IPS DF 4.7 (cell line): Measurements from ENCODE around the gene SOAT2.
"Not testable (repeated sequence)": the region's sequence is repeated elsewhere in the genome, so short reads cannot be mapped to it uniquely, and the experiment has no call there.

Experiments
- DNase-seq: peaks from one replicate; pipeline ENCODE4 v3.0.0-alpha.2; 2013; ENCODE audit warnings: low spot score; ENCODE audit errors: extremely low read depth

SOAT2 gene

GRCh38 chr12:53079226-53080117 lies 23.8 kb upstream of the SOAT2 start, which contains the start of gene SPRYD3:
TSS of gene SPRYD3 (minus strand) at chr12:53079390. CDS start at chr12:53079333, 57 bp downstream.
- DNase-seq: no peak

GRCh38 chr12:53082637-53083175 lies 20.6 kb upstream of the SOAT2 start:
- DNase-seq: no peak

- DNase-seq: no peak
Observed at GRCh38 chr12:53086361-53086760, 16.9 kb upstream of the SOAT2 start.

- no peak for DNase-seq
Observed at GRCh38 chr12:53090105-53090504, 13.2 kb upstream of the SOAT2 start.

- DNase-seq: no peak
Observed at GRCh38 chr12:53090554-53090953, 12.7 kb upstream of the SOAT2 start.

- no peak for DNase-seq
Observed at GRCh38 chr12:53091756-53092155, 11.5 kb upstream of the SOAT2 start.

- no peak for DNase-seq
Observed at GRCh38 chr12:53093777-53094393, 9.4 kb upstream of the SOAT2 start.

- no peak for DNase-seq
Observed at GRCh38 chr12:53094394-53094787, 8.9 kb upstream of the SOAT2 start.

GRCh38 chr12:53094796-53095595 lies 8.3 kb upstream of the SOAT2 start:
- DNase-seq: not testable (repeated sequence)

GRCh38 chr12:53095596-53095895 lies 7.7 kb upstream of the SOAT2 start:
- not testable (repeated sequence) for DNase-seq

GRCh38 chr12:53096089-53096741 lies 7.1 kb upstream of the SOAT2 start:
- DNase-seq: no peak

GRCh38 chr12:53096759-53097158 lies 6.5 kb upstream of the SOAT2 start:
- no peak for DNase-seq

- DNase-seq: no peak
Observed at GRCh38 chr12:53097207-53097563, 6.1 kb upstream of the SOAT2 start.

GRCh38 chr12:53097564-53098353 lies 5.5 kb upstream of the SOAT2 start, which contains the start of gene IGFBP6:
TSS of gene IGFBP6 (plus strand) at chr12:53097667. CDS start at chr12:53097718, 51 bp downstream.
- DNase-seq: no peak

- DNase-seq: no peak
Observed at GRCh38 chr12:53098354-53098981, 4.8 kb upstream of the SOAT2 start.

GRCh38 chr12:53099071-53099882 lies 4.0 kb upstream of the SOAT2 start:
- DNase-seq: no peak

- no peak for DNase-seq
Observed at GRCh38 chr12:53100466-53101151, 2.7 kb upstream of the SOAT2 start.

GRCh38 chr12:53101266-53101665 lies 2.0 kb upstream of the SOAT2 start:
- no peak for DNase-seq
